ENCODE data around the gene SPATA1. TPM values are rescaled to one million over a fixed set of nuclear protein-coding genes. Genes with fewer than 3 reads are reported as not detected.

SPATA1 gene, protein sequence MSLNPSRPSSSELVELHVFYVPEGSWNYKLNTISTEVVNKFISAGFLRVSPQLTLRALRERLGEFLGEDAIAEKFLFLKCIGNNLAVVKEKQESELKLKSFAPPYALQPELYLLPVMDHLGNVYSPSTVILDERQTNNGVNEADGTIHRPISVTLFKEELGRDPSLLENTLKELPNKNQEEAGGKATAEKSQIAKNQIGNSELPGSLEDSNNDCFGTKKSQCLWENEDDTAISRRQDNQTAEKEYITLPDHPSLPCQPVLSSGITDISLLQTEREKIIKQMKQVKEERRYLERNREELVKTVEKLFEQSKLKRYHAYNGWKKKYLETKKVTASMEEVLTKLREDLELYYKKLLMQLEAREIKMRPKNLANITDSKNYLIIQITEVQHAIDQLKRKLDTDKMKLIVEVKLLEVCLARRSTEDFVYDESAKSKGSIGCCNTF
- total RNA-seq = 1 to 10 TPM; 3.3 to 3.4 TPM

DNA sequence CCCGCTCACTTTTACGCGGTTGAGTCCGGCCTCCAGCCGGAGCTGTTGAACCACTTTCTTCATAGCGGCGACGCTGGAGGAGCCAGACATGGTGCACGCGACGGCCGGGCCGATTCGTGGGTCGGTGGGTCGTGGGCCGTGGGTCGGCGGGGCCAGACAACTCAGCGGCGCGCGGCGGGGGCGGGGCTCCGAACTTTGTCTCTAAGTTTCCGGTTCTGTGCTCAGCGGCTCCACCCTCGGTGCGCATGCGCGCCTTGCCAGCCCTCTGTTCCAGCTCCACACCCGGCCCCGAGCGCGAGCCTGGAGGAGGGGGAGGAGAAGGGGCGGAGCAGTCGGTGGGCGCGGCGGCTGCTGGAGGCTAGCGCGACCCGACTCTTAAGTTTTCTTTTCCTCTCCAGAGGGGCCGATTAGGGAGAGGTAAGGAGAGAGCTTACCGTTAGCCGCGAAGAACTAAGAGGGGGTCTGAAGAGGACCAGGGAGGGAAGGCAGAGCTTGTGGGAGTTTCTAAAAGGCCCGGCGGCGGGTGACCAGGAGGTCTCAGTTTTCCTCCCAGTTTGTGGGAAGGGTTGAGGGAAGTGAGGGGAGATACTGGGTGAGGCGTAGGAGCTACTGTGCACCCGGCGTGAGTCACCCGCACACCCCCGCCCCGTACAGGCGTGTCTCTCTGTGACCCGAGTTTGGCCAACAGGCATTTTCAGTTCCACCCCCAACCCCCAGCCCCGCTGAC, at the start of gene SPATA1, which contains the start of gene GNG5:
TSS of gene SPATA1 (plus strand) at position 385 of the 727 bp plus-strand sequence. CDS start 9,974 bp downstream, outside the sequence.
TSS of gene GNG5 (minus strand) at position 580 of the 727 bp plus-strand sequence. CDS start at position 90, 490 bp downstream.
- ChIA-PET CTCF (interaction anchor here (0.8 to 4.4 kb wide), 11 partner anchors 24 to 365 kb away, joined by 3 to 27 read pairs (median 6); partner anchors contain the start of genes CTBS and PRKACB), POLR2A (interaction anchor here (0.7 to 4.3 kb wide), 21 partner anchors 8 to 770 kb away, joined by 3 to 88 read pairs (median 5); partner anchors contain the start of genes BCL10, CTBS, PRKACB and RPF1)
- ATAC-seq (peak; percentile 94), DNase-seq (peak; percentile 99)
- H3K4me3 Mint-ChIP-seq = peak within 1 kb of the TSS; percentile 100
- peaks cover 35% of the 10 kb centered on the region for H3K4me1 Mint-ChIP-seq (ENCODE audit: low read depth)
- H3K27ac Mint-ChIP-seq = peak within 1 kb of the TSS; percentile 99
- H3K9me3 Mint-ChIP-seq (ENCODE audit: insufficient read depth) = peaks cover 9% of the 10 kb centered on the region
- no peaks in the 10 kb centered on the region for H3K27me3 Mint-ChIP-seq (ENCODE audit: low read depth)
- peaks cover 44% of the 10 kb centered on the region for H3K36me3 Mint-ChIP-seq (ENCODE audit: low read depth)

DNA sequence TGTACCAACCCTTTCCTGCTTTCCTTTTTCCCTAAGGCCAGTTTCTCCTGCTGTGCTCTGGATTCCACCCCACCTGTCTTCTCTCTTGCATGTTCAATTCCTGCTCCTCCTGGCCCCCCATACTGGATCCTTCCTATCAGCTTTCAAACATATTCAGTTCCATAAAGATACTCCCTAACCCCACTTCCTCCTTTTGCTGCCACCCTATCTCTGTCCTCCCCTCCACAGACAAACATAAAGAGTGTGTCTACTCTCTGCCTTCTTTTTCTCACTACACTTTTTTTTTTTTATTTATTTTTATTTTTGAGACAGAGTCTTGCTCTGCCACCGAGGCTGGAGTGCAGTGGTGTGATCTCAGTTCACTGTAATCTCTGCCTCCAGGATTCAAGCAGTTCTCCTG, 44.1 kb upstream of the SPATA1 start:
- peaks cover 23% of the 10 kb centered on the region for H3K27me3 Mint-ChIP-seq (ENCODE audit: low read depth)
- H3K4me3 Mint-ChIP-seq = no peak overlapping the region
- DNase-seq (no peak), ATAC-seq (no peak)
- no peaks in the 10 kb centered on the region for H3K4me1 Mint-ChIP-seq (ENCODE audit: low read depth)
- no peaks in the 10 kb centered on the region for H3K9me3 Mint-ChIP-seq (ENCODE audit: insufficient read depth)
- no peak overlapping the region for H3K27ac Mint-ChIP-seq
- ChIA-PET CTCF (interaction anchor here (1.5 kb wide), 1 partner anchor 13 kb away, joined by 3 read pairs; no protein-coding TSS in a partner anchor), POLR2A (no interaction called here)
- no peaks in the 10 kb centered on the region for H3K36me3 Mint-ChIP-seq (ENCODE audit: low read depth)

DNA sequence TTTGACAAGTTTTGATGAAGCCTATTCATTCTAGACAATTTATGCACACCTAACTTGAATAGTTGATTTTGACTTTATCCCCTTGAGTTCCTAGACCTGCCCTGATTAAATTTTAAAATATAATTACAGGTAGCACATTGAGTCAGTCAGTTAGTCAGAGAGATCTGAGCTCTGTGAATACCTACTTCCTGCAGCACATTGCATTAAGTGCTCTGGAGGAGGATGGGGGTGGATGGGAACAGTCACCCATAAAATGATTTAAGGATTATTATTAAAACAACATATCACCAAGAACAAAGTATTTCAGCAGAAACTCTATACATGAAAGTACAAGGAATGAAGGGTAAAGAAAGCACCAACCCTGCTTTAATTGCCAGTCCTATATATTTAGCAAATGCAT, 38.9 kb upstream of the SPATA1 start:
- CTCF ChIA-PET = no interaction called here
- DNase-seq (no peak), ATAC-seq (no peak)
- no peak overlapping the region for H3K4me3 Mint-ChIP-seq
- POLR2A ChIA-PET = no interaction called here
- H3K36me3 Mint-ChIP-seq (ENCODE audit: low read depth) = no peaks in the 10 kb centered on the region
- H3K27me3 Mint-ChIP-seq (ENCODE audit: low read depth) = peaks cover 31% of the 10 kb centered on the region
- no peaks in the 10 kb centered on the region for H3K9me3 Mint-ChIP-seq (ENCODE audit: insufficient read depth)
- H3K27ac Mint-ChIP-seq = no peak overlapping the region
- no peaks in the 10 kb centered on the region for H3K4me1 Mint-ChIP-seq (ENCODE audit: low read depth)

DNA sequence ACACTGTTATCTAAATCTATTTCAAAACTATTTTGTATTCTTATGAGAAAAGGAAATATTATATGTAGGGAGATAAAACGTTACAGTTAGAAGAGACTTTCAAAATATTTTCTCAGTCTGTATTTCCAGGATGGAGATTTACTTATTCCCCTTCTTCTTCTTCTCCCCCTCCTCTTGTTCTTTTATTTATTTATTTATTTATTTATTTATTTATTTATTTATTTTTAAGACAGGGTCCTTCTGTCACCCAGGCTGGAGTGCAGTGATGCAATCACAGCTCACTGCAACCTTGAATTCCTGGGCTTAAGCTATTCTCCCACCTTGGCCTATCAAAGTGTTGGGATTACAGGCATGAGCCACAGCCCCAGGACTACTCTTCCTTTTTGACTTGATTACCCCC, 30.0 kb upstream of the SPATA1 start:
- Mint-ChIP-seq H3K4me1 (ENCODE audit: low read depth) (peaks cover 17% of the 10 kb centered on the region), H3K27ac (no peak overlapping the region), H3K36me3 (ENCODE audit: low read depth) (peaks cover 19% of the 10 kb centered on the region), H3K9me3 (ENCODE audit: insufficient read depth) (peaks cover 10% of the 10 kb centered on the region), H3K4me3 (no peak overlapping the region), H3K27me3 (ENCODE audit: low read depth) (peaks cover 38% of the 10 kb centered on the region)
- DNase-seq (no peak), ATAC-seq (no peak)
- CTCF ChIA-PET = interaction anchor here (2.2 kb wide), 1 partner anchor 34 kb away, joined by 4 read pairs; no protein-coding TSS in a partner anchor
- POLR2A ChIA-PET = no interaction called here

DNA sequence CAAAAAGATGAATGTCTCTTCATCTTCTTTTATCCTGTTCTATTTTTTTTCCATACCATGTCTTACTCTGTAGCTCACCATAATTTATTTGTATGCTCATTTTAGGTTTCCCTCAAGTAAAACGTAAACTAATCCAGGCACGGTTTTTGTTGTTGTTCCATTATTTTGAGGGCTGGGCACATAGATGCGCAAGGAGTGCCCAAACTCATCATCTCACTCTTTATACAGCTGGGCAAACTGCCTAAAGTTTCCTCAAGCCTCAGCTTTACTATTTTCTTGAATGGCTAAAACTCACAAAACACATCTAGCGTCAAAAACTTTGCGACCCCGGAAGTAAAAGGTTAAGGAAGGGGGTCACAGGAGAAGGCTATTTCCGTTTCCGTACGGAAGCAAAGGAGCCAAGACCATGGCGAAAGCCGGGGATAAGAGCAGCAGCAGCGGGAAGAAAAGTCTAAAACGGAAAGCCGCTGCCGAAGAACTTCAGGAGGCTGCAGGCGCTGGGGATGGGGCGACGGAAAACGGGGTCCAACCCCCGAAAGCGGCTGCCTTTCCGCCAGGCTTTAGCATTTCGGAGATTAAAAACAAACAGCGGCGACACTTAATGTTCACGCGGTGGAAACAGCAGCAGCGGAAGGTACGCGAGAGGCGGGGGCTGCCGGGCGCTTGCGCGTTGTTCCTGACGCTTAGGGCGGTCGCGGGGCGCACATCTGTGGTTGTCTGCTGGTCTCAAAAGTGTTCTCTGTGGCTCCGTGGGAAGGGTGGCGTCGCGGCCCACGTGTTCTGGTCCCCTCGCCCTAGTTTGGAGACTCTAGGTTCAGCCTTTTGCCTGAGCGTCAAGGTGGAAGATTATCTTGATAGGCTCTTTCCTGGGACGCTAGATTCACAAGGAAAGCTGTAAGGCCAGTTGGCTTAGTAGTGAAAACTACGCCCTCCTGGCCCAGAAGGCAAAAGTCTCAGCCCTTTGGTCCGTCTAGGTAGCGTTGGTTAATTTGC, 27.0 kb upstream of the SPATA1 start, which contains the start of gene RPF1:
TSS of gene RPF1 (plus strand) at position 391 of the 993 bp plus-strand sequence. CDS start at position 407, 16 bp downstream.
- peaks cover 10% of the 10 kb centered on the region for H3K9me3 Mint-ChIP-seq (ENCODE audit: insufficient read depth)
- H3K4me3 Mint-ChIP-seq = peak within 1 kb of the TSS; percentile 99
- ATAC-seq (peak; percentile 98), DNase-seq (peak; percentile 84)
- H3K27ac Mint-ChIP-seq = peak within 1 kb of the TSS; percentile 99
- H3K27me3 Mint-ChIP-seq (ENCODE audit: low read depth) = peaks cover 20% of the 10 kb centered on the region
- CTCF ChIA-PET = interaction anchor here (0.8 to 3.4 kb wide), 10 partner anchors 11 to 335 kb away, joined by 3 to 16 read pairs (median 6); partner anchors contain the start of genes CTBS, GNG5, PRKACB and SPATA1
- H3K4me1 Mint-ChIP-seq (ENCODE audit: low read depth) = peaks cover 32% of the 10 kb centered on the region
- H3K36me3 Mint-ChIP-seq (ENCODE audit: low read depth) = peaks cover 43% of the 10 kb centered on the region
- POLR2A ChIA-PET = interaction anchor here (0.6 to 5.2 kb wide), 13 partner anchors 9 to 791 kb away, joined by 3 to 43 read pairs (median 3); partner anchors contain the start of genes CTBS, GNG5, PRKACB and SPATA1

DNA sequence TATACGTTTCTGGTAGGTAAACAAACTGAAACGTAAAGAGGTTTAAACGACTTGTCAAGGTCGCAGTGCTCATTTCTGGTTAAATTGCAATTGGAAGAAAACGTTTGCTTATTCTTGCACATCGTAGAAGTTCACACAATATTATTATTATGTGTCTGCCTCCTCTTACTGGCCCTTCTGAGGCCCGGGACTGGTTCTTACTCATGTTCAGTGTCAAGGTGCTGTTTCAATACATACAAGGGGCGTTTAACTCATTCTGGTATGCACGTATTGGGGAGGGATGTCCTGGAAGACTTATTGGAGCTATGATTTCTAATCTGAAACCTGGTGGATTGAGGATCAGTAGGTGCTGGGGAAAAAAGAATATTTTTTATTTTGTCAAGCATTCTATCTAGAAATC, 26.2 kb upstream of the SPATA1 start:
- Mint-ChIP-seq H3K4me3 (peak overlapping the region; percentile 99), H3K4me1 (ENCODE audit: low read depth) (peaks cover 32% of the 10 kb centered on the region), H3K36me3 (ENCODE audit: low read depth) (peaks cover 50% of the 10 kb centered on the region), H3K27me3 (ENCODE audit: low read depth) (peaks cover 14% of the 10 kb centered on the region), H3K9me3 (ENCODE audit: insufficient read depth) (peaks cover 10% of the 10 kb centered on the region), H3K27ac (peak overlapping the region; percentile 99)
- ATAC-seq (peak; percentile 6), DNase-seq (no peak)
- POLR2A ChIA-PET = interaction anchor here (0.6 to 5.2 kb wide), 9 partner anchors 9 to 790 kb away, joined by 3 to 43 read pairs (median 4); partner anchors contain the start of genes CTBS, GNG5, PRKACB and SPATA1
- CTCF ChIA-PET = interaction anchor here (1.0 to 3.4 kb wide), 10 partner anchors 12 to 336 kb away, joined by 3 to 16 read pairs (median 4); partner anchors contain the start of genes CTBS, GNG5, PRKACB and SPATA1

DNA sequence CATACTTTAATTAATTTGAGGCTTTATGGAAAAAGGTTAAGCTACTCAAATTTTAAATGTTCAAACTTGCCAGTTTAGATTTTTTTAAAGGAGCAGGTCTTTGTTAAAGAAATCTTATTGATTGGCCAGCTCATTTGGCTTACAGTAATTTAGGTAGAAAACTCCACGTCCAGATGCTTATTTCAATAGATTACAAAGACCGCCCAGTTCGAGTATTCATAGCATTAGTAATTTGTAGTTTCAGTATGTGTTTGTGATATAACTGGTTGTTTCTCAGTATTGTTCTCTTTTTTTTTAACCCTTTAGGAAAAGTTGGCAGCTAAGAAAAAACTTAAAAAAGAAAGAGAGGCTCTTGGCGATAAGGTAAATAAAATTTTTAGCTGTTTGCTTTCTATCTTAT, 25.5 kb upstream of the SPATA1 start:
- H3K9me3 Mint-ChIP-seq (ENCODE audit: insufficient read depth) = peaks cover 10% of the 10 kb centered on the region
- ATAC-seq = no peak
- no peak overlapping the region for H3K27ac Mint-ChIP-seq
- H3K4me1 Mint-ChIP-seq (ENCODE audit: low read depth) = peaks cover 32% of the 10 kb centered on the region
- H3K27me3 Mint-ChIP-seq (ENCODE audit: low read depth) = peaks cover 8% of the 10 kb centered on the region
- peaks cover 56% of the 10 kb centered on the region for H3K36me3 Mint-ChIP-seq (ENCODE audit: low read depth)
- ChIA-PET POLR2A (interaction anchor here (1.2 to 5.2 kb wide), 4 partner anchors 25 to 93 kb away, joined by 4 to 43 read pairs (median 12); partner anchors contain the start of genes CTBS, GNG5 and SPATA1), CTCF (interaction anchor here (1.0 to 3.4 kb wide), 10 partner anchors 11 to 336 kb away, joined by 3 to 16 read pairs (median 4); partner anchors contain the start of genes CTBS, GNG5, PRKACB and SPATA1)
- H3K4me3 Mint-ChIP-seq = peak overlapping the region; percentile 53
- no peak for DNase-seq

DNA sequence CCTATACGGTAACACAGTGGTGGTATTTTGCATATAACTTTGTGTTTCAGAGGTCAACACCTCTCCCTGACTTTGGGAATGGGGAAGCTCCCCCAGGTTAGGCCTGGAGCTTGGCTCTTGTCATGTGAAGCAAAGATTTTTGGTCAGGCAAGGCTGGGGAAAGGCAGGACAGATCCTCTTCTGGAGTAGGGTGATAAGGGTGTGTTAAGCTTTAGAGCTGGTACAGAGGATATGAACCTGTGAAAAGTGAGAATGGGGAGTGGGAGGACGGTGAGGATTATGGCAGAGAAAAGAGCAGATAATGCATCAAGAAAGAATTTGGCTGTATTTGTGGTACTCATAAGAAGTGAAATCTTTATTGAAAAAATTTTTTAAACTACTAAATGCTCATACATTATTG, 24.9 kb upstream of the SPATA1 start:
- ATAC-seq = no peak
- H3K27ac Mint-ChIP-seq = no peak overlapping the region
- CTCF ChIA-PET = interaction anchor here (0.9 to 3.4 kb wide), 4 partner anchors 25 to 291 kb away, joined by 3 to 16 read pairs (median 8); partner anchors contain the start of genes GNG5 and SPATA1
- no peak for DNase-seq
- H3K9me3 Mint-ChIP-seq (ENCODE audit: insufficient read depth) = peaks cover 10% of the 10 kb centered on the region
- peaks cover 36% of the 10 kb centered on the region for H3K4me1 Mint-ChIP-seq (ENCODE audit: low read depth)
- H3K36me3 Mint-ChIP-seq (ENCODE audit: low read depth) = peaks cover 61% of the 10 kb centered on the region
- POLR2A ChIA-PET = interaction anchor here (2.7 to 5.2 kb wide), 2 partner anchors 24 to 93 kb away, joined by 20 to 43 read pairs; partner anchors contain the start of genes CTBS, GNG5 and SPATA1
- peak overlapping the region; percentile 20 for H3K4me3 Mint-ChIP-seq
- peaks cover 6% of the 10 kb centered on the region for H3K27me3 Mint-ChIP-seq (ENCODE audit: low read depth)

DNA sequence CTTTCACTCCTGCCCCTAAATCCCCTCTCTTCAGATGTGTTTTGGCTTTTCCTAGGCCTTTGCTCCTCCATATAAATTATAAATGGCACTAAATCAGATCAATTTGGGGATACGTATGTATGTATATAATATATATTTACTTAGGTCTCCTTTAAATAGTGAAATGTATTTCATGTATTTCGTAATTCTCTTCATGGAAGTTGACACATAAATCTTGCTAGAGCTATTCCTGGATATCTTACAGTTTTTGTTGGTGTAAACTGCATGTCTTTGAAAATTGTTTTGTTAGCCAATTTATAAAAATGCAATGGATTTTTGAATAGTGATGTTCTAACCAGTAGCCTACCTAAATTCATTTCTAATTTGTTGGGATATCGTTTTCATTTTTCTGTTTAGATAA, 18.1 kb upstream of the SPATA1 start:
- Mint-ChIP-seq H3K36me3 (ENCODE audit: low read depth) (peaks cover 69% of the 10 kb centered on the region), H3K4me1 (ENCODE audit: low read depth) (peaks cover 13% of the 10 kb centered on the region), H3K27ac (no peak overlapping the region), H3K4me3 (no peak overlapping the region), H3K9me3 (ENCODE audit: insufficient read depth) (no peaks in the 10 kb centered on the region), H3K27me3 (ENCODE audit: low read depth) (no peaks in the 10 kb centered on the region)
- ChIA-PET POLR2A (no interaction called here), CTCF (no interaction called here)
- DNase-seq = no peak
- ATAC-seq = no peak

DNA sequence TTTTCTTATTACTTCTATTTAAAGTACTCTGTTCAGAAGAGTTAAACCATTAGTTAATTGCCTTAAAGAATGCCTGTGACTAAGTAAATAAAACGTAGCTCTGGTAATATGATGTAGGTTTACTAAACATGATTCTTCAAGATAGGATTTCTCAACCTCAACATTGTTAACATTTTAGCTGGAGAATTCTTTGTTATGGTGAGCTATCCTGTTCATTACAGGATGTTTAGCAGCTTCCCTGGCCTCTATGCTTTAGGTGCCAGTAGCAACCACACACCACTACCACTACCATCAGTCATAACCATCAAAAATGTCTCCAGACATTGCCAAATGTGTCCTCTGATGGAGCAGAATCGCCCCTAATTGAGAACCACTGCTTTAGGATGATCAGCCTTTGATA, 16.4 kb upstream of the SPATA1 start:
- Mint-ChIP-seq H3K36me3 (ENCODE audit: low read depth) (peaks cover 62% of the 10 kb centered on the region), H3K4me3 (no peak overlapping the region), H3K9me3 (ENCODE audit: insufficient read depth) (no peaks in the 10 kb centered on the region), H3K27me3 (ENCODE audit: low read depth) (no peaks in the 10 kb centered on the region), H3K27ac (no peak overlapping the region), H3K4me1 (ENCODE audit: low read depth) (peaks cover 11% of the 10 kb centered on the region)
- ChIA-PET POLR2A (interaction anchor here (0.8 to 0.9 kb wide), 2 partner anchors 10 to 16 kb away, joined by 3 read pairs; partner anchors contain the start of genes GNG5 and SPATA1), CTCF (interaction anchor here (0.6 to 0.9 kb wide), 2 partner anchors 11 to 57 kb away, joined by 3 read pairs; partner anchors contain the start of gene RPF1)
- DNase-seq (no peak), ATAC-seq (no peak)

All from activated CD8-positive, alpha-beta T cell treated with anti-CD3 and anti-CD28 coated beads, Interleukin-2, amount 10 ng/mL, durations not matched to agents 7 days and 5 days (primary cell).